HFFc6 (cell line): ENCODE data around the gene INPP4B. TPM values are rescaled to one million over a fixed set of nuclear protein-coding genes. Genes with fewer than 3 reads are reported as not detected.

ENCODE experiments used
- DNase-seq: peaks from one replicate; pipeline ENCODE4 v3.0.0-alpha.2; 2018
- H3K27ac Mint-ChIP-seq: 2 replicates; pipeline ENCODE4 v1.8.0; 2020; ENCODE audit warnings: mild to moderate bottlenecking, mixed read lengths
- H3K27me3 Mint-ChIP-seq: 2 replicates; pipeline ENCODE4 v1.8.0; 2021; ENCODE audit warnings: mild to moderate bottlenecking, moderate library complexity, mixed read lengths; ENCODE audit not compliant: insufficient read depth
- H3K36me3 Mint-ChIP-seq: 2 replicates; pipeline ENCODE4 v1.8.0; 2021; ENCODE audit warnings: low read depth, mixed read lengths
- H3K4me1 Mint-ChIP-seq: 2 replicates; pipeline ENCODE4 v1.8.0; 2020; ENCODE audit warnings: low read depth, mixed read lengths
- H3K4me3 Mint-ChIP-seq: 2 replicates; pipeline ENCODE4 v1.8.0; 2020; ENCODE audit warnings: mild to moderate bottlenecking, moderate library complexity, mixed read lengths
- H3K9me3 Mint-ChIP-seq: 2 replicates; pipeline ENCODE4 v1.8.0; 2020; ENCODE audit warnings: mild to moderate bottlenecking, mixed read lengths
- CTCF ChIP-seq: fragments of 200-600 bp; sonication (generic); IDR thresholded peaks from 2 replicates; pipeline ENCODE4 v1.5.0; 2021; ENCODE audit warnings: antibody characterized with exemption, mild to moderate bottlenecking
- total RNA-seq, 6 experiments: library from RNA; stranded (reverse); fragmentation: NEBNext Ultra II Directional; extraction: Animal tissue kit (Norgen Biotek cat#: 25700); gene quantifications; 2 replicates in 1 of 6; 3 replicates in 5 of 6; pipeline ENCODE4 v1.2.3, GENCODE V29; 2021

The INPP4B gene
- total RNA-seq, 6 experiments from 2014 or later: 36.1 to 48.9 (median 40.1) TPM

- H3K27me3 Mint-ChIP-seq: no peaks in the 10 kb centered on the region
- no peak for TF ChIP-seq CTCF
- no peaks in the 10 kb centered on the region; the same call in 1 of the 2 replicates for H3K9me3 Mint-ChIP-seq
- peaks cover 4% of the 10 kb centered on the region; the same call in 1 of the 2 replicates for H3K36me3 Mint-ChIP-seq
- H3K27ac Mint-ChIP-seq: no peak overlapping the region
- no peak for DNase-seq
- peaks cover 30% of the 10 kb centered on the region for H3K4me1 Mint-ChIP-seq
- H3K4me3 Mint-ChIP-seq: no peak overlapping the region
These were observed 287.2 kb downstream of the INPP4B start for GRCh38 chr4:142558851-142559250.

- Mint-ChIP-seq H3K4me3 (no peak overlapping the region), H3K36me3 (no peaks in the 10 kb centered on the region), H3K27me3 (no peaks in the 10 kb centered on the region), H3K27ac (no peak overlapping the region), H3K4me1 (peaks cover 31% of the 10 kb centered on the region), H3K9me3 (no peaks in the 10 kb centered on the region)
- no peak for DNase-seq
- no peak for TF ChIP-seq CTCF
These were observed 288.8 kb downstream of the INPP4B start for GRCh38 chr4:142557239-142557801.

- Mint-ChIP-seq H3K27me3 (no peaks in the 10 kb centered on the region), H3K27ac (no peak overlapping the region), H3K4me1 (peaks cover 32% of the 10 kb centered on the region), H3K9me3 (no peaks in the 10 kb centered on the region), H3K36me3 (no peaks in the 10 kb centered on the region), H3K4me3 (no peak overlapping the region)
- no peak for DNase-seq
- TF ChIP-seq CTCF: no peak
These were observed 289.4 kb downstream of the INPP4B start for GRCh38 chr4:142556570-142557238.

GRCh38 chr4:142556048-142556447 lies 290.1 kb downstream of the INPP4B start:
- Mint-ChIP-seq H3K4me1 (peaks cover 38% of the 10 kb centered on the region), H3K4me3 (no peak overlapping the region), H3K9me3 (no peaks in the 10 kb centered on the region), H3K27me3 (no peaks in the 10 kb centered on the region), H3K27ac (no peak overlapping the region), H3K36me3 (no peaks in the 10 kb centered on the region)
- no peak for TF ChIP-seq CTCF
- DNase-seq: no peak

GRCh38 chr4:142554412-142554811 lies 291.7 kb downstream of the INPP4B start:
- H3K4me3 Mint-ChIP-seq: no peak overlapping the region
- no peak for TF ChIP-seq CTCF
- no peak for DNase-seq
- no peaks in the 10 kb centered on the region for H3K9me3 Mint-ChIP-seq
- peaks cover 40% of the 10 kb centered on the region for H3K4me1 Mint-ChIP-seq
- no peaks in the 10 kb centered on the region for H3K27me3 Mint-ChIP-seq
- H3K36me3 Mint-ChIP-seq: no peaks in the 10 kb centered on the region
- no peak overlapping the region for H3K27ac Mint-ChIP-seq
